ENCODE results near the gene PDIA2.

PDIA2 gene

GRCh38 chr16:305916-306626, 23.1 kb downstream of the PDIA2 start (continued):
- no peak for TF ChIP-seq ZNF670 (tag by site-specific recombination; IDR thresholded peaks at IDR 0.05; ENCODE audit: low read depth)

- Histone ChIP-seq H3K36me3 (ENCODE audit: control insufficient read depth in 2 of 2, insufficient read depth in 1 of 2, low read length in 2 of 2) (peaks cover 0 to 65% of the 10 kb centered on the region in 2 experiments; a peak in 2 of 3 replicates), H3K4me1 (ENCODE audit: control insufficient read depth, insufficient read depth, low read length) (no peaks in the 10 kb centered on the region), H3K27ac (ENCODE audit: extremely low read depth, low read depth, low read length) (no peak overlapping the region), H3K9me3 (ENCODE audit: control insufficient read depth, insufficient read depth, low read depth, low read length) (no peaks in the 10 kb centered on the region), H3K4me3 (ENCODE audit: low read depth, low read length) (no peak overlapping the region)
- TF ChIP-seq ZNF354C (tag by site-specific recombination; IDR thresholded peaks at IDR 0.05; ENCODE audit: borderline replicate concordance, low read depth) (no peak), ZNF660 (tag by site-specific recombination; IDR thresholded peaks at IDR 0.05) (no peak), ZBTB44 (tag by site-specific recombination; IDR thresholded peaks at IDR 0.05) (no peak), ZNF2 (tag by site-specific recombination; IDR thresholded peaks at IDR 0.05) (0 out of 2 replicates have a peak, but pooled peaks have one; percentile 23), GLIS1 (tag by site-specific recombination; IDR thresholded peaks at IDR 0.05) (peak; percentile 86), ZNF600 (tag by site-specific recombination; IDR thresholded peaks at IDR 0.05) (peak; percentile 41), ZBTB48 (tag by site-specific recombination; IDR thresholded peaks at IDR 0.05) (no peak), OSR2 (tag by site-specific recombination; IDR thresholded peaks at IDR 0.05) (peak; percentile 80), ZNF341 (tag by site-specific recombination; IDR thresholded peaks at IDR 0.05; ENCODE audit: low read depth) (peak; percentile 60), HOXC10 (CRISPR knock-in tag; IDR thresholded peaks at IDR 0.05) (no peak), ELK4 (IDR thresholded peaks at IDR 0.05; ENCODE audit: borderline replicate concordance, low read depth, low read length) (no peak), ZNF146 (tag by site-specific recombination; IDR thresholded peaks at IDR 0.05) (no peak), WT1 (tag by site-specific recombination; IDR thresholded peaks at IDR 0.05) (no peak), ZBTB8A (tag by site-specific recombination; IDR thresholded peaks at IDR 0.05) (peak; percentile 36), ZNF629 (tag by site-specific recombination; IDR thresholded peaks at IDR 0.05) (peak; percentile 69), ZNF791 (tag by site-specific recombination; IDR thresholded peaks at IDR 0.05) (no peak), ZNF621 (tag by site-specific recombination; IDR thresholded peaks at IDR 0.05) (no peak), ZNF76 (tag by site-specific recombination; IDR thresholded peaks at IDR 0.05; ENCODE audit: borderline replicate concordance, low read depth) (no peak), ZNF112 (tag by site-specific recombination; IDR thresholded peaks at IDR 0.05) (no peak), ZNF423 (tag by site-specific recombination; IDR thresholded peaks at IDR 0.05) (peak; percentile 57), SP7 (tag by site-specific recombination; IDR thresholded peaks at IDR 0.05) (peak; percentile 62), KLF7 (tag by site-specific recombination; IDR thresholded peaks at IDR 0.05; ENCODE audit: borderline replicate concordance) (no peak), KLF10 (tag by site-specific recombination; IDR thresholded peaks at IDR 0.05) (no peak), ZIC2 (tag by site-specific recombination; IDR thresholded peaks at IDR 0.05) (peak; percentile 95)
- TF ChIP-seq, protein P1, sequence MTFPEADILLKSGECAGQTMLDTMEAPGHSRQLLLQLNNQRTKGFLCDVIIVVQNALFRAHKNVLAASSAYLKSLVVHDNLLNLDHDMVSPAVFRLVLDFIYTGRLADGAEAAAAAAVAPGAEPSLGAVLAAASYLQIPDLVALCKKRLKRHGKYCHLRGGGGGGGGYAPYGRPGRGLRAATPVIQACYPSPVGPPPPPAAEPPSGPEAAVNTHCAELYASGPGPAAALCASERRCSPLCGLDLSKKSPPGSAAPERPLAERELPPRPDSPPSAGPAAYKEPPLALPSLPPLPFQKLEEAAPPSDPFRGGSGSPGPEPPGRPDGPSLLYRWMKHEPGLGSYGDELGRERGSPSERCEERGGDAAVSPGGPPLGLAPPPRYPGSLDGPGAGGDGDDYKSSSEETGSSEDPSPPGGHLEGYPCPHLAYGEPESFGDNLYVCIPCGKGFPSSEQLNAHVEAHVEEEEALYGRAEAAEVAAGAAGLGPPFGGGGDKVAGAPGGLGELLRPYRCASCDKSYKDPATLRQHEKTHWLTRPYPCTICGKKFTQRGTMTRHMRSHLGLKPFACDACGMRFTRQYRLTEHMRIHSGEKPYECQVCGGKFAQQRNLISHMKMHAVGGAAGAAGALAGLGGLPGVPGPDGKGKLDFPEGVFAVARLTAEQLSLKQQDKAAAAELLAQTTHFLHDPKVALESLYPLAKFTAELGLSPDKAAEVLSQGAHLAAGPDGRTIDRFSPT (tag by site-specific recombination; IDR thresholded peaks at IDR 0.05): 0 out of 2 replicates have a peak, but pooled peaks have one; percentile 31
- TF ChIP-seq, protein P2, sequence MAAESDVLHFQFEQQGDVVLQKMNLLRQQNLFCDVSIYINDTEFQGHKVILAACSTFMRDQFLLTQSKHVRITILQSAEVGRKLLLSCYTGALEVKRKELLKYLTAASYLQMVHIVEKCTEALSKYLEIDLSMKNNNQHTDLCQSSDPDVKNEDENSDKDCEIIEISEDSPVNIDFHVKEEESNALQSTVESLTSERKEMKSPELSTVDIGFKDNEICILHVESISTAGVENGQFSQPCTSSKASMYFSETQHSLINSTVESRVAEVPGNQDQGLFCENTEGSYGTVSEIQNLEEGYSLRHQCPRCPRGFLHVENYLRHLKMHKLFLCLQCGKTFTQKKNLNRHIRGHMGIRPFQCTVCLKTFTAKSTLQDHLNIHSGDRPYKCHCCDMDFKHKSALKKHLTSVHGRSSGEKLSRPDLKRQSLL (tag by site-specific recombination; IDR thresholded peaks at IDR 0.05): no peak
- ChIA-PET POLR2A (interaction anchor here (1.1 kb wide), 1 partner anchor 46 kb away, joined by 5 read pairs; the partner anchor contains the start of gene AXIN1), CTCF (no interaction called here)
These were observed 24.0 kb downstream of the PDIA2 start for GRCh38 chr16:306911-307370.

Measured in HEK293 (cell line).